NCI-H774 (cell line): ENCODE data around the gene ING5.

Experiments used
- DNase-seq: peaks from one replicate; lab custom pipeline; 2025; lab: John Stamatoyannopoulos, UW

Gene ING5

DNA sequence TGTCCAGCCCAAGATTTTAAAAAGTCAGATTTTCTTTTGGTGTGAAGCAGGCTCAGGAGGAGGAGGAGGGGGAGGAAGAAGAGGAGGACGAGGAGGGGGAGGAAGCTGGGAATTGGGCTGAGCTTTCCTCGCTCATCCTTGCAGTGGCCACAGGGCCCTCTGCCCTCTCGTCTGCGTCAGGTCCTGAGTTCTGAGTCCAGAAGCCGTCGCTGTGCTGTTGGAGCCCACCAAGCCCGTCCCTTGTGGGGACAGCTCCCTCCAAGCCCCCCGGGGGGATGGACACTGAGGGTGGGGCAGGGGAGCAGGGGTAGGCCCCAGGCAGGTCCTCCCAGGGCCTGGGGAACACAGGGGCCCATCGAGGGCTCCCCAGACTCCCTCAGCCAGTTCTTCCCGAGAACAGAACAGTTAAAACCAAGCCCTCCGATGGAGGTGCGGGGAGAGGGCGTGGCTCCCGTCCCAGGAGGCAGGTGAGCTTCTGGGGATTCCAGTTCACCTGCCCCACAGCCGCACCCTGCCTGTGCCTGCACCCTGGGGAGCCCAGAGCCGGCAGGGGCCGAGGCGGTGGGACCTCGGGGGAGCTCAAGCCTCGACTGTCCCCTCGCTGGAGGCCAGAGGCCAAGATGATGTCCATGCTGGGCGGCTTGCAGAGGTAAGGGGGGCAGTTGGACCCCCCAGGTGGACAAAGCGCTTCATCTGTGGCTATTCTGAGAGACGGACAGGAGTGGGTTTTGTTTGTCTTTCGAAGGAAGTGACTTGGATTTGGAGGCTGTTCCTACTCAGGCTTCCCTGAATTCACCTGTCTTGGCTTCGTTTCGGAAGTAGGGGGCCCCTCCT lies 74.7 kb downstream of the ING5 start, which contains the start of gene GAL3ST2:
GAL3ST2 (plus strand) TSS at position 487 of the 834 bp plus-strand sequence; CDS start at position 621, 134 bp downstream.
- DNase-seq = no peak

DNA sequence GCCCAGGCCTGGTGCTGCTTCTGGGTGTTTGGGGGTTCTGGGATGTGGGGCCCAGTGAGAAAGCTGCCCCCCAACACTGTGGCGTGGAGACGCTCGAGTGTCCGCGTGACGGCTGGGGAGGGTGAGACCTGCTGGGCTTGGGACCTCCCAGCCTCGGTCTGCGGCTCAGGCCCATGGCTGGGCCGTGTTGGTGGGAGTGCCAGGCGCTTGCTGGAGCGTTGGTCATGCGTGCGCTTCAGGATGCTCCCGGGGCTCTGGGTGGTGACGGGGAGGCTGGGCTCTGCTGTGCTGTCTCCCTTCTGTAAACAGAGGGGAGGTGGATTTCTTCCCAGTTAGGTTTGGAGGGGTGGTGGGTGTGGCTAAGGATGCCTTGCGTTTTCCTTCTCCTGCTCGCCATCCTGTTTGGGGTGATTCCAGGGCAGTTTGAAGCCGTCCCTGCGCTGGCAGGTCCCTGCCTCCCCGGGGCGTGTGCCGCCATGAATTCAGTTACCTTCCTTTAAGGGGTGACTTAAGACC lies 75.4 kb downstream of the ING5 start:
- no peak for DNase-seq

DNA sequence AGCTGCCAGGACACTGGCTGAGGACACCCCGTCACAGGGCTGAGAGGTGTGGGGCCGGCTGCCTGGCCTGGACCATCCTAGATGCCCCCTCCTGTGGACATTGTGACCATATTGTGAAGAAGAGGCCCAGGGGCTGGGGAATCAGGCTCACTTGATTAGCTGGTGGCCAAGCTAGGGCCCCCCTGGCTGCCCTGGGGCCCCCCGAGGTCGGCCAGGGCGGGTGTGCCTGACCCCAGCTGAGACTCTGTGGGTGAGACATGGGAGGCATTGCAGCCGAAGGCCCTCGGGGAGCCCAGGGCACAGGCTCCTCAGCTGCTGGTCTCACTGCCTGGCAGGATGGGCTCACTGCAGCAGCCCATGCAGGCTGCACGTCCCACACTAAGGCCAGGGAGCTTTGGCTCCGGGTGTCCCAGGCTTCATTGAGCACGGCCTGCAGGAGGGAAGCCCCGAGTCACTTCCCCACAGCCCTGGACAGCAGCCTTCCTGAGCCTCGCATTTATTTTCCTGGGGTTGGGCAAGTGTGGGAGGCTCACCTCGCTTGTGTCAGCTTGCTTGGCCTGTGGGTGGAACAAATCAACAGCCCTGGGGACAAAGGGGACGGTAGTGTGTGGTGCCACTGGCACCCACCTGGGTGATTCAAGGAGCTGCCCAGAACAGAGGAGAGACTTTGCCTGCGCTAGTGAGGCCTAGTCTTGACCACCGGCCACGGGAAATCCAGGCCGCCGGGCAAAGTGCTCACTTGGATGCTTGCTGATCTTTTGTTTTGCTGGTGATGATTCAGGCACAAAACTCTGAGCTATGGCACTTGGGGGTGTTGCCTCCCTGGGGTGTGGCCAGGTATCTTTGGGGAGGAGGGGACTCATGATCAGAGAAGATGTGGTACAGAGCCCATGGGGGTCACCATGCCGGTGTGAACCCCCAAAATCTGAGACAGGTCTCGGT lies 76.1 kb downstream of the ING5 start:
- DNase-seq = no peak
